Measurements from ENCODE around the gene CABP5. TPM values are rescaled to one million over a fixed set of nuclear protein-coding genes. Genes with fewer than 3 reads are reported as not detected.

CABP5 gene
- total RNA-seq, 1 experiment from 2014 or later, result not detected

GRCh38 chr19:48036765-48037164, 7.1 kb downstream of the CABP5 start:
- WGBS (ENCODE audit: extremely low coverage, insufficient read length, low lambda C conversion rate), result no CpG with 5 or more reads among the region's 2 CpGs
- H3K23me2 ChIP-seq (ENCODE audit: insufficient read length, low read depth, low read length, poor library complexity, severe bottlenecking), result no peaks in the 10 kb centered on the region
- no peaks in the 10 kb centered on the region for H3K27me3 ChIP-seq (ENCODE audit: insufficient read depth, low read length)
- no peak for DNase-seq
- H3K79me1 ChIP-seq (ENCODE audit: insufficient read depth, low read depth, low read length, poor library complexity, severe bottlenecking), result no peaks in the 10 kb centered on the region
- H4K5ac ChIP-seq (ENCODE audit: insufficient read length, low read depth, low read length), result no peak overlapping the region
- no peak overlapping the region for H3K4me2 ChIP-seq (ENCODE audit: insufficient read depth, insufficient read length, low read length)
- Mint-ChIP-seq H3K9me3 (peaks cover 8 to 9% of the 10 kb centered on the region in 2 experiments), H3K36me3 (ENCODE audit: insufficient read depth in 1 of 3, low read depth in 3 of 3) (no peaks in the 10 kb centered on the region; a peak in 1 of 7 replicates), H3K4me3 (no peak overlapping the region), H3K27ac (no peak overlapping the region), H3K27me3 (ENCODE audit: low read depth) (peaks cover 11% of the 10 kb centered on the region), H3K4me1 (peaks cover 0 to 5% of the 10 kb centered on the region in 2 experiments; a peak in 1 of 4 replicates)
- H2AK5ac ChIP-seq (ENCODE audit: insufficient read length, low read length), result no peak overlapping the region
- no peak overlapping the region for H4K8ac ChIP-seq (replicated peaks; ENCODE audit: insufficient read length, low read depth, low read length)
- H3K9me3 ChIP-seq (ENCODE audit: control insufficient read depth, low read depth, low read length), result no peaks in the 10 kb centered on the region
- no peaks in the 10 kb centered on the region for H3K4me1 ChIP-seq (ENCODE audit: insufficient read depth, low read length)
- no peak overlapping the region for H2BK20ac ChIP-seq (ENCODE audit: low read depth, low read length, poor library complexity, severe bottlenecking)
- H2BK5ac ChIP-seq (ENCODE audit: insufficient read length, low read length), result no peak overlapping the region
- H4K91ac ChIP-seq (ENCODE audit: insufficient read length, low read depth, low read length), result no peak overlapping the region
- H3K4ac ChIP-seq (ENCODE audit: low read depth, low read length), result no peak overlapping the region
- H3K27ac ChIP-seq (ENCODE audit: insufficient read length, low read depth, low read length), result no peak overlapping the region
- H3K18ac ChIP-seq (ENCODE audit: insufficient read length, low read depth, low read length), result no peak overlapping the region
- no peak overlapping the region for H3K9ac ChIP-seq (ENCODE audit: extremely low read depth, insufficient read length, low read length)
- no peaks in the 10 kb centered on the region for H4K20me1 ChIP-seq (ENCODE audit: control insufficient read depth, insufficient read depth, insufficient read length)
- H2BK120ac ChIP-seq (ENCODE audit: low read depth, low read length, poor library complexity, severe bottlenecking), result no peak overlapping the region
- H3K14ac ChIP-seq (ENCODE audit: insufficient read depth, low read length), result no peak overlapping the region
- no peak overlapping the region for H2BK12ac ChIP-seq (ENCODE audit: insufficient read length, low read depth, low read length)
- H3T11ph ChIP-seq (ENCODE audit: low read length), result no peak overlapping the region
- no peak overlapping the region for H3K56ac ChIP-seq (ENCODE audit: insufficient read length, low read depth, low read length)
- no peak overlapping the region for H3K23ac ChIP-seq (ENCODE audit: insufficient read length, low read depth, low read length)
- no peaks in the 10 kb centered on the region for H3K79me2 ChIP-seq (ENCODE audit: insufficient read depth, low read length)
- no peak overlapping the region for H2AFZ ChIP-seq (ENCODE audit: low read length)
- H2BK15ac ChIP-seq (ENCODE audit: low read depth, low read length), result no peak overlapping the region
- no peak for TF ChIP-seq CTCF (conservative IDR thresholded peaks at IDR 0.05)
